Activated T-cell treated with anti-CD3 and anti-CD28 coated beads, Interleukin-2, amount 50 U/mL, for 1 hour (primary cell): Measurements from ENCODE around the gene LMAN1.

ENCODE experiments used
- DNase-seq: peaks from one replicate; pipeline ENCODE4 v3.0.0-alpha.2; 2020

LMAN1 gene

GRCh38 chr18:59303006-59303405, 56.1 kb downstream of the LMAN1 start:
- no peak for DNase-seq

GRCh38 chr18:59301929-59302328, 57.1 kb downstream of the LMAN1 start:
- DNase-seq: no peak

GRCh38 chr18:59300676-59301285, 58.3 kb downstream of the LMAN1 start:
- DNase-seq: no peak

GRCh38 chr18:59298871-59299270, 60.2 kb downstream of the LMAN1 start:
- DNase-seq: no peak

GRCh38 chr18:59293317-59293716, 65.7 kb downstream of the LMAN1 start:
- DNase-seq: no peak

- DNase-seq: no peak
Measured at GRCh38 chr18:59286341-59286740, 72.7 kb downstream of the LMAN1 start.

GRCh38 chr18:59282341-59282740, 76.7 kb downstream of the LMAN1 start:
- no peak for DNase-seq

GRCh38 chr18:59279722-59280121, 79.3 kb downstream of the LMAN1 start:
- DNase-seq: no peak

- no peak for DNase-seq
Measured at GRCh38 chr18:59279193-59279592, 79.9 kb downstream of the LMAN1 start.

GRCh38 chr18:59278793-59279192, 80.3 kb downstream of the LMAN1 start:
- DNase-seq: no peak
